Ovary (tissue), 9 donors: ENCODE results near the gene BGN. TPM values are rescaled to one million over a fixed set of nuclear protein-coding genes. Genes with fewer than 3 reads are reported as not detected.

Experiments
- DNase-seq, 5 donors: peaks; one replicate each; pipeline ENCODE4 v3.0.0-alpha.2; 2019 to 2020
- H3K27ac ChIP-seq, 2 donors: fragments of 200-600 bp; one replicate each; pipeline versions ENCODE4 v1.5.1 to v1.8.0; 2019 to 2022
- H3K27me3 ChIP-seq: fragments of 200-600 bp; one replicate; pipeline ENCODE4 v1.8.0; 2022
- H3K36me3 ChIP-seq: fragments of 200-600 bp; sonication (generic); one replicate; pipeline ENCODE4 v1.5.1; 2019
- H3K4me1 ChIP-seq: one replicate; pipeline ENCODE4 v1.8.1; 2013; ENCODE audit warnings: mild to moderate bottlenecking, moderate library complexity; ENCODE audit not compliant: insufficient read depth
- H3K4me3 ChIP-seq: fragments of 200-600 bp; sonication (generic); one replicate; pipeline ENCODE4 v1.5.1; 2017
- H3K9me3 ChIP-seq, 2 donors: fragments of 200-600 bp in 1 of 2; sonication (generic) in 1 of 2; one replicate each; pipeline versions ENCODE4 v1.5.1 to v1.8.1; 2013 to 2019; ENCODE audit warnings: mild to moderate bottlenecking in 1 of 2, moderate library complexity in 1 of 2
- CTCF ChIP-seq, 3 donors: fragments of 450-650 bp in 2 of 3; fragments of 200-600 bp in 1 of 3; IDR thresholded peaks; one replicate each; pipeline versions ENCODE4 v1.5.1 to v1.8.0; 2016 to 2022; ENCODE audit warnings: antibody characterized with exemption in 3 of 3, mild to moderate bottlenecking in 1 of 3
- EP300 ChIP-seq: sonication (generic); formaldehyde crosslinking; IDR thresholded peaks from one replicate; pipeline ENCODE4 v1.6.1; 2017; ENCODE audit warnings: antibody characterized with exemption
- POLR2A ChIP-seq: fragments of 450-650 bp; IDR thresholded peaks from one replicate; pipeline ENCODE4 v1.6.1; 2017; ENCODE audit warnings: antibody characterized with exemption, mild to moderate bottlenecking, moderate library complexity
- WGBS, 3 donors: extraction: QIAGEN DNeasy Blood & Tissue Kit in 1 of 3; methylation state at CpG; one replicate each; pipeline versions ENCODE4 v1.1.5 to v1.1.7; 2013 to 2017; 5-methylcytosine and 5-hydroxymethylcytosine counted together
- intact Hi-C, 4 donors: fragments of 100-400 bp; cut with DNase I; formaldehyde crosslinking; loops; one replicate each; pipeline versions ENCODE4 v1.11.0 to v1.15.1; 2022 to 2023
- polyA plus RNA-seq, 2 donors: library from polyadenylated mRNA; stranded (reverse); fragments of 200-250 nt in 1 of 2; fragments of 350-450 nt in 1 of 2; fragmentation: Illumina TruSeq in 1 of 2; extraction: RNeasy Lipid Tissue Mini Kit (QIAGEN cat#74804) in 1 of 2; gene quantifications; one replicate each; pipeline ENCODE4 v1.2.3, GENCODE V29; 2013 to 2014
- total RNA-seq, 7 donors: library from RNA; depleted of rRNA in 2 of 7; stranded (reverse); fragments of >200 nt in 2 of 7; fragmentation: NEBNext Ultra II Directional in 3 of 7; extraction: Animal tissue kit (Norgen Biotek cat#: 25700) in 3 of 7; gene quantifications; one replicate each; pipeline versions ENCODE4 v1.1.0 to v1.2.4, GENCODE V29; 2016 to 2023
- donor health status: DM: no; HTN: no; CAD: no; lungs with moderate emphysema.
- donor health status: DM: no; HTN: no; CAD: no.
- donor health status: Bipolar disorder and iron deficiency.
- donor health status: DM: yes; HTN: yes; CAD: no.
- donor health status: DM: no; HTN: no; CAD: no.
- donor health status: DM: yes; HTN: yes; CAD: no.

Gene BGN
- total and polyA plus RNA-seq, 9 donors, result 10.0 to 81.7 (median 48.5) TPM

GRCh38 chrX:153498453-153498852 is 3.7 kb downstream of the BGN start:
- no peak for TF ChIP-seq CTCF (IDR thresholded peaks at IDR 0.05)
- no peak for TF ChIP-seq POLR2A
- no peak for TF ChIP-seq EP300
- 59 to 79% (median 72%) methylated on average over 7 of the region's 7 CpGs for WGBS, 3 donors
- DNase-seq, result no peak
- Histone ChIP-seq H3K9me3 (no peaks in the 10 kb centered on the region), H3K36me3 (no peaks in the 10 kb centered on the region), H3K4me1 (no peaks in the 10 kb centered on the region), H3K27ac (no peak overlapping the region), H3K4me3 (no peak overlapping the region), H3K27me3 (no peaks in the 10 kb centered on the region)
- intact Hi-C loops, result no loop called here

DNA sequence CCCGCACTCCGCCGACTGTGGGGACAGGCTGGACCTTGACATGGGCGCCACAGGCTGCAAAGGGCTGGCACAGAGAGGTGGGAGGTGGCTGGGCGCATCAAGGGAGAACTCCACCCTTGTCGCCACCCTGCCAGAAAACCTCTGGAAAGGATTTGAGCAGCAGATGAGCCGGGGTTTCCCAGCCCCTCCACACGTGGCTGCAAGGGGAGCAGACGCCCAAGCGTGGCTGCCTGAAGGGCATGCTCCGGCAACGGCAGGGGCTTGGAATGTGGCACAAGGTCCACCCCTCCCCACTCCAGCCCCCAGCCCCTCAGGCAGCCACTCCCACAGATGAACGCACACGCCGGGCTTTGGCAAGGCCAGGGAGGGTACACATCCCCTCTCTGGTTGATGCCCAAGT is 4.6 kb downstream of the BGN start:
- TF ChIP-seq POLR2A (no peak), CTCF (IDR thresholded peaks at IDR 0.05) (no peak), EP300 (no peak)
- H3K9me3 ChIP-seq, result no peaks in the 10 kb centered on the region
- H3K4me1 ChIP-seq, result no peaks in the 10 kb centered on the region
- 56 to 68% (median 59%) methylated on average over 15 of the region's 15 CpGs for WGBS, 3 donors
- no peak overlapping the region for H3K27ac ChIP-seq
- no peak overlapping the region for H3K4me3 ChIP-seq
- intact Hi-C loops, result no loop called here
- H3K27me3 ChIP-seq, result no peaks in the 10 kb centered on the region
- H3K36me3 ChIP-seq, result no peaks in the 10 kb centered on the region
- no peak for DNase-seq

DNA sequence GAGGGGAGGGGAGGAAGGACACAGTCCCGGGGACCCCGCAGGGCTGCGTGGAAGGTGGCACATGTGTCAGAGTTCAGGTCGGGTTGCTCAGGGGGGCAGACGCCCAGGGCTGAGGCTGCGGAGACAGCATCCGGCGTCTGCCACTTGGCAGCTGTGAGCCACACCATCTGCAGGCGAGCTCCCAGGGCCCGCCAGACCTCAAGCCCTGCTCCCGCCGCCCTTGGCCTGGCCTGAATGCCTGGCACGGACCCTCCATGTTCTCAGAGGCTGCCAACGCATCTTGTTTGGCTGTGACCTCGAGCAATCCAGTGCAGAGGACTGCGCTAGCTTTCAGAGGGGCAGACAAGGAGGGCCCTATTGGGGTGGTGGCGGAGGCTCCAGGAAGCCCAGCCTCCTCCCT is 5.1 kb downstream of the BGN start:
- Histone ChIP-seq H3K9me3 (no peaks in the 10 kb centered on the region), H3K4me3 (no peak overlapping the region), H3K36me3 (no peaks in the 10 kb centered on the region), H3K27ac (no peak overlapping the region), H3K4me1 (no peaks in the 10 kb centered on the region), H3K27me3 (no peaks in the 10 kb centered on the region)
- WGBS, 3 donors, result 56 to 65% (median 60%) methylated on average over 10 to 17 of the region's 17 CpGs
- intact Hi-C loops, result loop anchor here in 1 of 4 donors (10.0 kb wide), 1 partner anchor 465 kb away; no protein-coding TSS in a partner anchor
- DNase-seq, result no peak
- no peak for TF ChIP-seq EP300
- no peak for TF ChIP-seq POLR2A
- TF ChIP-seq CTCF (IDR thresholded peaks at IDR 0.05), result no peak

DNA sequence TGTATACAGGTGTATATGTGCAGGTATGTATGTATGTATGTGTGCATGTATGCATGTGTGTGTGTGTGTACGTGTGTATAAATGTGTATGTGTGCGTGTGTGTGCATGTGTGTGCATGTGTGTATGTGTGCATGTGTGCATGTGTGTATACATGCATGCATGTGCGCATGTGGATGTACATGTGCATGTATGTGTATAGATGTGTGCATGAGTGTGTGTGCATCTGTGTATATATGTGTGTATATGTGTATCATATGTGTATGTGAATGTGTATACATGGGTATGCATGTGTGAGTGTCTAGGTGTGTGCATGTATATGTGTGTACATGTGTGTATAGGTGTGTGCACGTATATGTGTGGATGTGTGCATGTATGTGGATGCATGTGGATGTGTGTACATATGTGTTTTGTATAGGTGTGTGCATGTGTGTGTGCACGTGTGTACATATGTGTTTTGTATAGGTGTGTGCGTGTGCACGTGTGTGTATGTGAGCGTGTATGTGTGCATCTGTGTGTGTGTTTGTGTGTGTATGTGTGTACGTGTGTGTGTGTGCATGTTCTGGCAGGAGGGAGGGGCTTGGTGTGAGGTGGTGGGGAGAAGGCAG is 6.0 kb downstream of the BGN start:
- Histone ChIP-seq H3K36me3 (no peaks in the 10 kb centered on the region), H3K4me1 (no peaks in the 10 kb centered on the region), H3K9me3 (no peaks in the 10 kb centered on the region), H3K27me3 (no peaks in the 10 kb centered on the region), H3K27ac (no peak overlapping the region), H3K4me3 (no peak overlapping the region)
- DNase-seq, result no peak
- intact Hi-C loops, result loop anchor here in 1 of 4 donors (10.0 kb wide), 1 partner anchor 466 kb away; no protein-coding TSS in a partner anchor
- no peak for TF ChIP-seq CTCF (IDR thresholded peaks at IDR 0.05)
- no peak for TF ChIP-seq EP300
- 85 to 88% (median 88%) methylated on average over 9 of the region's 9 CpGs for WGBS, 3 donors
